ENCODE measurements around the gene PRMT2. TPM values are rescaled to one million over a fixed set of nuclear protein-coding genes. Genes with fewer than 3 reads are reported as not detected.

PRMT2 gene
- total RNA-seq, 3 donors from 2014 or later (not counting 1 experiment from before 2014, with no cell fraction given) = 122 to 199 (median 170) TPM

DNA sequence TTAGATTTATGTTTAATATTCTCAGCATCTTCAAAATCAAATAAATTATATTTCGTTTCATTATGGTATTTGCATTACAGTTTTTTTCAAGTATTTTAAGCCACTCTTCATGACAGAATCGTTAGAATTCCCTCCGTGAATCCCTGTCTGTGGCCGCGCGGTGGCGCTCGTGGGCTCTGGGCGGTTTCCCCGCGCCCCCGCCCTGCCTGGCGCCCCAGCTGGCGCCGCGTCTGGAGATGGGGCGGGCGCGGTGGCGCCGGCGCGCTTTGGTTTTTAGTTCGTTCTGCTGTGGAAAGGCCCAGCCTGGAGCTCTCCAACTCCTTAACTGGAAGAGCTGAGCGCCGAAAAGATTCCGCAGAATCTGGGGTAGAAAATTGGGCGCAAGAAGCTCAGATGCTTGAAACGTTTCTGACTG, 25.7 kb downstream of the PRMT2 start:
- ATAC-seq (peak; percentile 62 to 92 (median 85)), DNase-seq (peak; percentile 56 to 81)
- H3K27ac Mint-ChIP-seq = peak overlapping the region; percentile 29 to 73
- Histone ChIP-seq H3K36me3 (ENCODE audit: control insufficient read depth, insufficient read depth, low read length) (peaks cover 42% of the 10 kb centered on the region), H3K27ac (ENCODE audit: low read length) (no peak overlapping the region), H3K9me3 (ENCODE audit: control insufficient read depth, insufficient read depth, low read length) (no peaks in the 10 kb centered on the region), H3K27me3 (ENCODE audit: control insufficient read depth, insufficient read depth, low read length) (no peaks in the 10 kb centered on the region), H3K4me3 (ENCODE audit: low read length) (no peak overlapping the region), H3K4me1 (ENCODE audit: control insufficient read depth, insufficient read depth, low read length) (peaks cover 8% of the 10 kb centered on the region)
- peaks cover 21 to 48% of the 10 kb centered on the region in 2 donors for H3K4me1 Mint-ChIP-seq
- peak; percentile 88 for TF ChIP-seq CTCF (IDR thresholded peaks at IDR 0.05)
- peaks cover 20% of the 10 kb centered on the region for H3K36me3 Mint-ChIP-seq
- no peaks in the 10 kb centered on the region for H3K27me3 Mint-ChIP-seq (ENCODE audit: low read depth in 2 of 2)
- 51% methylated on average over 29 of the region's 29 CpGs for WGBS (ENCODE audit: insufficient coverage)
- H3K9me3 Mint-ChIP-seq = no peaks in the 10 kb centered on the region
- intact Hi-C loops (cut with micrococcal nuclease) = no loop called here
- peak overlapping the region; percentile 60 for H3K4me3 Mint-ChIP-seq

- Histone ChIP-seq H3K4me1 (ENCODE audit: control insufficient read depth, insufficient read depth, low read length) (peaks cover 11% of the 10 kb centered on the region), H3K36me3 (ENCODE audit: control insufficient read depth, insufficient read depth, low read length) (peaks cover 37% of the 10 kb centered on the region), H3K4me3 (ENCODE audit: low read length) (no peak overlapping the region), H3K27ac (ENCODE audit: low read length) (no peak overlapping the region), H3K9me3 (ENCODE audit: control insufficient read depth, insufficient read depth, low read length) (no peaks in the 10 kb centered on the region), H3K27me3 (ENCODE audit: control insufficient read depth, insufficient read depth, low read length) (no peaks in the 10 kb centered on the region)
- peak in 2 of 3 donors; percentile 58 to 61 for ATAC-seq
- TF ChIP-seq CTCF (IDR thresholded peaks at IDR 0.05) = no peak
- peak overlapping the region; percentile 60 for H3K4me3 Mint-ChIP-seq
- no peaks in the 10 kb centered on the region for H3K9me3 Mint-ChIP-seq
- DNase-seq = no peak
- no peaks in the 10 kb centered on the region for H3K27me3 Mint-ChIP-seq (ENCODE audit: low read depth in 2 of 2)
- peaks cover 16 to 49% of the 10 kb centered on the region in 2 donors for H3K4me1 Mint-ChIP-seq
- WGBS (ENCODE audit: insufficient coverage) = 90% methylated on average over 50 of the region's 61 CpGs
- H3K27ac Mint-ChIP-seq = peak overlapping the region in 1 of 2 donors; percentile 73
- intact Hi-C loops (cut with micrococcal nuclease) = no loop called here
- H3K36me3 Mint-ChIP-seq = peaks cover 15% of the 10 kb centered on the region
Observed at GRCh38 chr21:46661642-46662366, 26.3 kb downstream of the PRMT2 start.

DNA sequence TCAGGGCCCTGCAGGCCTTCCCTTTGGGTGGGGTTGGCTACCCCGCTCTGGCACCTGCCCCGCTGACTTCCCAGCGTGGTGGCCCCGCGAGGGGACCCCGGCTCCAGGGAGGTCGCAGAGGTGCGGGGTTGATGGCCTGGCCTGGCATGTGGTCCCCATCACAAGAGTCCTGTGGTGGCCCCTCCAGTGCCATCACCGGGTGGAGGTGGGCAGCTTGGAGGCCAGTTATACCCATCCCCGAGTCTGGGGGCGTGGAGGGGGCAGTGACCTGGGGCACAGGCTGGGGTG, 26.8 kb downstream of the PRMT2 start:
- Histone ChIP-seq H3K36me3 (ENCODE audit: control insufficient read depth, insufficient read depth, low read length) (peaks cover 37% of the 10 kb centered on the region), H3K4me1 (ENCODE audit: control insufficient read depth, insufficient read depth, low read length) (peaks cover 16% of the 10 kb centered on the region), H3K9me3 (ENCODE audit: control insufficient read depth, insufficient read depth, low read length) (no peaks in the 10 kb centered on the region), H3K4me3 (ENCODE audit: low read length) (no peak overlapping the region), H3K27me3 (ENCODE audit: control insufficient read depth, insufficient read depth, low read length) (no peaks in the 10 kb centered on the region), H3K27ac (ENCODE audit: low read length) (no peak overlapping the region)
- Mint-ChIP-seq H3K9me3 (no peaks in the 10 kb centered on the region), H3K27me3 (ENCODE audit: low read depth in 2 of 2) (no peaks in the 10 kb centered on the region), H3K27ac (no peak overlapping the region), H3K4me1 (peaks cover 11 to 45% of the 10 kb centered on the region in 2 donors), H3K36me3 (peaks cover 9% of the 10 kb centered on the region), H3K4me3 (no peak overlapping the region)
- no peak for ATAC-seq
- intact Hi-C loops (cut with micrococcal nuclease) = no loop called here
- no peak for DNase-seq
- TF ChIP-seq CTCF (IDR thresholded peaks at IDR 0.05) = no peak
- WGBS (ENCODE audit: insufficient coverage) = 94% methylated on average over 11 of the region's 11 CpGs
